ENCODE results near the gene FAM83F.

FAM83F gene

GRCh38 chr22:40076702-40077645, 82.2 kb downstream of the FAM83F start:
- no peak for FAIRE-seq

GRCh38 chr22:40077646-40078016, 82.9 kb downstream of the FAM83F start:
- no peak for FAIRE-seq

- no peak for FAIRE-seq
Measured at GRCh38 chr22:40081662-40082061, 86.9 kb downstream of the FAM83F start.

GRCh38 chr22:40082184-40082583, 87.4 kb downstream of the FAM83F start:
- no peak for FAIRE-seq

- FAIRE-seq, result no peak
Measured at GRCh38 chr22:40083794-40084193, 89.0 kb downstream of the FAM83F start.

GRCh38 chr22:40084246-40084645, 89.5 kb downstream of the FAM83F start:
- FAIRE-seq, result no peak

- no peak for FAIRE-seq
Measured at GRCh38 chr22:40088818-40089217, 94.1 kb downstream of the FAM83F start.
